GM12873 (cell line): ENCODE measurements around the gene LCA5L.

Experiments used
- TF ChIP-seq, protein P1 (sequence below): IDR thresholded peaks from 2 replicates; pipeline ENCODE4 v1.5.1; 2012; ENCODE audit warnings: low read depth, mild to moderate bottlenecking, moderate library complexity, low read length, control low read depth; ENCODE audit not compliant: insufficient read depth; ENCODE audit errors: missing control alignments

Gene LCA5L

GRCh38 chr21:39445321-39446269, at the start of gene LCA5L:
Gene LCA5L (minus strand): TSS chr21:39445778. CDS start chr21:39428493, 17,285 bp downstream.
- TF ChIP-seq, protein P1, sequence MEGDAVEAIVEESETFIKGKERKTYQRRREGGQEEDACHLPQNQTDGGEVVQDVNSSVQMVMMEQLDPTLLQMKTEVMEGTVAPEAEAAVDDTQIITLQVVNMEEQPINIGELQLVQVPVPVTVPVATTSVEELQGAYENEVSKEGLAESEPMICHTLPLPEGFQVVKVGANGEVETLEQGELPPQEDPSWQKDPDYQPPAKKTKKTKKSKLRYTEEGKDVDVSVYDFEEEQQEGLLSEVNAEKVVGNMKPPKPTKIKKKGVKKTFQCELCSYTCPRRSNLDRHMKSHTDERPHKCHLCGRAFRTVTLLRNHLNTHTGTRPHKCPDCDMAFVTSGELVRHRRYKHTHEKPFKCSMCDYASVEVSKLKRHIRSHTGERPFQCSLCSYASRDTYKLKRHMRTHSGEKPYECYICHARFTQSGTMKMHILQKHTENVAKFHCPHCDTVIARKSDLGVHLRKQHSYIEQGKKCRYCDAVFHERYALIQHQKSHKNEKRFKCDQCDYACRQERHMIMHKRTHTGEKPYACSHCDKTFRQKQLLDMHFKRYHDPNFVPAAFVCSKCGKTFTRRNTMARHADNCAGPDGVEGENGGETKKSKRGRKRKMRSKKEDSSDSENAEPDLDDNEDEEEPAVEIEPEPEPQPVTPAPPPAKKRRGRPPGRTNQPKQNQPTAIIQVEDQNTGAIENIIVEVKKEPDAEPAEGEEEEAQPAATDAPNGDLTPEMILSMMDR, result peak; percentile 38

GRCh38 chr21:39489380-39489924, 43.9 kb upstream of the LCA5L start:
- TF ChIP-seq, protein P1, result no peak

DNA sequence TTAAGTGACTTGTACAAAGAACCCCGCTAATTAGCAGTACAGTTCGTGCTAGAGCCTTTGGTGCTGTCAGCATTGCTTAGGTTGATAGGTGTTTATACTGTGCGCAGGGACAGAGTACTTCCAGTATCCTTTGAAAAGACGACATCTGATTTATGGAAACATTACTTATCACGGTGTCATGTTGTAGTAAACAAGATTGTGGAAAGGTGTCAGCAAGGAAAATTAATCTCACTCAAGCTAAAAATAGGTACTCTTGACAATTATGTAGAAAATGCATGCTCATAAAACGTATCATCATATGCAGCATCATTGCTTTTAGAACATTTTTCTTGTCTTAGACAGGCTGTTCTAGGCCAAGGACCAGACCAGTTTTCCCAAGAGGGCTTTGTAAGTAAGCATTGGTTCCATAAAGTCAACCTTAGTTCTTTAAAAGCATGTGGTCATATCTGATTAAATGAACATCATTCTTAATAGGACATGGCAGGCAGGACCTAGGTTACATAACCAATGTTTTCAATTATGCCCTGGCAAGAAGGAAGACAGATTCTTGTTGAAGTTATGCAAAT, 39.2 kb upstream of the LCA5L start:
- TF ChIP-seq, protein P1, result no peak

GRCh38 chr21:39483917-39484316, 38.3 kb upstream of the LCA5L start:
- TF ChIP-seq, protein P1, result no peak

DNA sequence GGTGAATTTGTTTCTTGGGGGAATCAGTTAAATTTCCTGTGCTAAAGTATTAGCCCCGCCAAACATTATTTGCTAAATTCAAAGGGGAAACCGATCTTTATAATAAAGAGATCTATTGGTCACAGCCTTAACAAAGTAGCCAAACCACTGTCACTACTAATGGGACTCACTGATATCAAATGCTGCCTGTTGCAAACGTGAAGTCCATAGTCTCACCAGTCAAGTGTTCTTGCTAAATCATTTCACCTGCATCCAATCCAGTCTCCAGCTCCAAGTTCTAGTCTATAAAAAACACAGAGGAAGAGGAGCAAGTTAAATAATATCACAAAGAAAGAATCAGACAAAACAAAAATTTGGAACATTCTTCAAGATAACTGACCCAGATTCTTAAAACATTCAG, 36.3 kb upstream of the LCA5L start:
- TF ChIP-seq, protein P1, result no peak

DNA sequence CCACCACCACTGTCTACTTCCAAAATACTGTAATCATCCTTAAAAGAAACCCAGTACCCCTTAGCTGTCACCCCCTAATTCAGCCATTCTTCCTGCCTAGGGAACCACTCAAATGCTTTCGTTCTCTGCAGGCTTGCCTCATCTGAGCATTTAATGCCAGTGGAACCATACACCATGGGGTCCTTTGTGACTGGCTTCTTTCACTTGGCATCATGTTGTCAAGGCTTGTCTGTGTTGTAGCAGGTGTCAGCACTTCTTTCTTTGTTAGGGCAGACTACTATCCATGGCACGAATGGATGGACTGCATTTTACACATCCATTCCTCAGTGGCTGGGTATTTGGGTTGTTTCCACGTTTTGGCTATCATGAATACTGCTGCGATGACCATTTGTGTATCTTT, 34.7 kb upstream of the LCA5L start:
- TF ChIP-seq, protein P1, result no peak

GRCh38 chr21:39479814-39480182, 34.2 kb upstream of the LCA5L start:
- TF ChIP-seq, protein P1, result no peak
